GM19351 (cell line): ENCODE measurements around the gene RUNX3.

Source experiments
- ATAC-seq: cut with Tn5 transposase; IDR thresholded peaks from one replicate; pipeline ENCODE4 v1.9.1; 2021; ENCODE audit warnings: mild to moderate bottlenecking, moderate library complexity; ENCODE audit not compliant: unreplicated experiment

Gene RUNX3

DNA sequence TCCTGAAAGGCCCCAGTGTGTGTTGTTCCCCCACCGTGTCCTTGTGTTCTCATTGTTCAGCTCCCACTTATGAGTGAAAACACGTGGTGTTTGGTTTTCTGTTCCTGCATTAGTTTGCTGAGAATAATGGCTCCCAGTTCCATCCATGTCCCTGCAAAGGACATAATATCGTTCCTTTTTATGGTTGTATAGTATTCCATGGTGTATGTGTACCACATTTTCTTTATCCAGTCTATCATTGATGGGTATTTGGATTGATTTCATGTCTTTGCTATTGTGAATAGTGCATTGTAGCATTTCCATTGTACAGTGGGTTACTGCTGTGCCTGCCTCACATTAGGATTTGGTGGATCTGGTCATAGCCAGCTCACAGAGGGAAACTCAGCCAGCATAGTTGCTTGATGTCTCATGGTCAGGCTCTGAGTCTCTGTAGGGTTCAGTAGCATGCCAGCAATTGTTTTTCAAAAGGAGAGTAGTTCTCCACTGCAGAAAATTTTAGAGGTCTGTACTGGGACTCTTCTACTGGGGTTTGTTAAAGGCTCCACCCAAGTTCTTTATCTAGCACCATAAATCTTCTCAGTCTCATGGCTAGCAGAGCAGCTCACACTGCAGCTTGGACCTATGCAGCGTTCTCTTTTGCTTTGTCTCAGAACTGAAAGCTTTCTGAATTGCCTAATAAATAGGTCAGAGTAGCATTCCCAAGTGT lies 41.0 kb downstream of the RUNX3 start:
- ATAC-seq, result no peak

DNA sequence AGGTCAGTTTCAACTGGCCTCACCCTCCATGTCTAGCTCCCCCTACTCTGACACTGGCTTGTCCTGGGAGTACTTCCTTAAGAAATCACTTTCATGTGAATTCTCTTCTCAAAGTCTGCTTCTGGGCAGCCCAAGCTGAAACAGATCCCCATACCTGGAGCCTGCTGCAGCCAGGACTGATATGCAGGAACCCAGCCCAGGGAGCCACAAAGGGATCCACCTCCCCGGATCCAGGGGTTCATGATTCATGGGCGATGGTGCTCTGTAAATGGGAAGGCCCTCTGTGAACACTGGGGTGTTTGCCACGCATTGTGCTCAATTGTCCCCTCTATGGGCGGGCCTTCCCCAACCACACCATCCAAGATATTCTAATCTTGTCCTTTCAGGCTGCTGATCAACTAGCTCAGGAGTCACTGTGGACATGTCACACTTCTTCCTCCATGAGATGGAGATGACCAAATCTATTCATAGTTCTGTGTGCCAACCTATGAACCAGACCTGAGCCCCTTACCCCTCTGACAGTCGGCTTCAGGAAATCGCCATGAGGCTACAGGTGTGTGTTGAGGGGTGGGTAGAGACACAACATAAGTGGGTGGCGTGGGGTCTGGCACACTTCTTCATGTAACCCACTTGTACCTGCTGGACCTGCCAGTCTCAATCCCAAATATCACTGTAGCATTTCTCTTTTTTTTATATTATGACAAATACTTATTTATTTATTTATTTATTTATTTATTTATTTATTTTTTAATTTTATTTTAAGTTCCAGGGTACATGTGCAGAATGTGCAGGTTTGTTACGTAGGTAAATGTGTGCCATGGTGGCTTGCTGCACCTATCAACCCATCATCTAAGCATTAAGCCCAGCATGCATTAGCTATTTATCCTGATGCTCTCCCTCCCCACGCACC lies 41.8 kb downstream of the RUNX3 start:
- ATAC-seq, result no peak

DNA sequence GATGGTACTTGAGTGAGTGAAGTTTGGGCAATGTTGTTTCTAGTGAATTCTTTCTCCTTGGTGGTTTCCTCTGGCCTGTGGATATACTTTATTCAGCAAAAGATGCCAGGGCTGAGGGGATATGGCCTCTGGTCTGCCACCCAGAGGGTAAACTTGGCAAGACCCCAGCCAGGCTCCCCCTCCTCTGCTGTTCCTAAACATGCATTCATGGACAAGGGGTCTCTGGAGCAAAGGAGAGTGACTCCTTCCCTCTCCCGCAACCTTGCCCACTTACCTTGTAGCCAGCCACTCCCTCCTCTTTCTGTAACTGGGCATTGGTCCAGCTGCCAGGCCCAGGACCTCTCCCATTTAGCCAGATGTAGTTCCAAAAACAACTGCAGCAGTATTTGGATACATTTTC lies 43.8 kb downstream of the RUNX3 start:
- no peak for ATAC-seq

DNA sequence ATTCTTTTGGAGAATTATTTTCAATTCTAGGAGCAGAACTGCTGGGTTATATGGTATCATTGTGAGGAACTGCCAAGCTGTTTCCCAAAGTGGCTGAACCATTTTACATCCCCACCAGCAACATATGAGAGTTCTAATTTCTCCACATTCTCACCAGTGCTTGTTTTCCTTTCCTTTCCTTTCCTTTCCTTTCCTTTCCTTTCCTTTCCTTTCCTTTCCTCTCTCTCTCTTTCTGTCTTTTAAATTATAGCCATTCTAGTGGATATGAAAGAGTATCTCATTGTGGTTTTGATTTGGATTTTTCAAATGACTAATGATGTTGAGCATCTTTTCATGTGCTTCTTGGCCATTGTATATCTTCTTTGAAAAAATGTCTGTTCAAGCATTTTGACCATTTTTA lies 45.3 kb downstream of the RUNX3 start:
- no peak for ATAC-seq

DNA sequence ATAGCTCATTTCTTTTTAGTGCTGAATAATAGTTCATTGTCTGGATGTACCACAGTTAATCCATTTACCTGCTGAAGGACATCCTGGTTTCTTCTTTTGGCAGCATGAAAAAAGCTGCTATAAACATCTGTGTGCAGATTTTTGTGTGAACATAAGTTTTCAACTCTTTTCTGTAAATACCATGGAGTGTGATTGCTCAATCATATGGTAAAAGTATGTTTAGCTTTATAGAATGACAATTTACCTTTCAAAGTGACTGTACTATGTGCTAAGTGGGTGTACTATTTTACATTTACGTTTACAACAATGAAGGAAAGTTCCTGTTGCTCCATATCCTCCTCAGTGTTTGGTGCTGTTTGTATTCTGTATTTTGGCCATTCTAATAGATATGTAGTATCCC lies 49.0 kb downstream of the RUNX3 start:
- ATAC-seq, result no peak

DNA sequence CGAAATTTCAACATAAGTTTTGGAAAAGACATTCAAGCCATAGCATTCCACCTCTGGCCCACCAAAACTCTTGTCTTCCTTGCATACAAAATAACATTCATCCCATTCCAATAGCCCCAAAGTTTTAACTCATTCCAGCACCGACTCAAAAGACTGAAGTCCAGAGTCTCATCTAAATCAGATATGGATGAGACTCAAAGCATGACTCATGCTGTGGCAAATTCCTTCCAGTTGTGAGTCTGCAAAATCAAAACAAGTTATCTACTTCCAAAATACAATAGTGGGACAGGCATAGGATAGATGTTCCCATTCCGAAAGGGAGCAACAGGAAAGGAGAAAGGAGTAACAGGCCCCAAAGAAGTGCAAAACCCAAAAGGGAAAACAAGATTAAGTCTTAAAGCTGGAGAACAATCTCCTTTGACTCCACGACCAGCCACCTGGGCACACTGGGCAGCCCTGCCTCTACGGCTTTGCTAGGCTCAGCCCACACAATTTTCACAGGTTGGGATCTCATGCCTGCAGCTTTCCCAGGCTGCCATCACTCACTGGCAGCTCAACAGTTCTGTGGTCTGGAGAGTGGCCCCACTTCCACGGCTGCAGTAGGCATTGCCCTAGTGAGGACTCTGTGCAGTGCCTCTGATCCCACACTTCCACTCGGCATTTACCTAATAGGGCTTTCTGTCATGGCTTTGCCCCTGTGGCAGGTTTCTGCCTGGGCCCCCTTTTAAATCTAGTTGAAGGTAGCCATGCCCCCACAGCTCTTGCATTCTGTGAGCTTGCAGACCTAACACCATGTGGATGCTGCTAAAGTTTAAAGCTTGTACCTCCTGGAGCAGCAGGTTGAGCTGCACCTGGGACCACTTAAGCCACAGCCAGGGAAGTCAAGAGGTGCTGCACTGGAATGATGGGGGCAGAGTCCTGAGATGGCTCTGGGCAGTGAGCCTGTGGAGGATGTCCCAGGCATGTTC lies 51.0 kb downstream of the RUNX3 start:
- no peak for ATAC-seq

DNA sequence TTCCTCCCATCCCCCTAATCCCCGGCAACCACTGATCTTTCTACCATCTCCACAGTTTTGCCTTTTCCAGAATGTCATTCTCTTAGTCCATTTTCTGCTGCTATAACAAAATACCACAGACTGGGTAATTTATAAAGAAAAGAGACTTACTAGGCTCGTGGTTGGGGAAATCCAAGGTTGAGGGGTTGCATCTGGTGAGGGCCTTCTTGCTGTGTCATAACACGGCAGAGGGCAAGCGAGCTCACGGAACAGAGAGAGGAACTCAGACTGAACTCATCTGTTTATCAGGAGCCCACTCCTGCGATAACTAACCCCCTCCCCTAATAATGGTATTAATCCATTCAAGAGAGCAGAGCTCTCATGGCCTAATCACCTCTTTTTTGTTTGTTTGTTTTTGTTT lies 52.0 kb downstream of the RUNX3 start:
- ATAC-seq, result no peak

DNA sequence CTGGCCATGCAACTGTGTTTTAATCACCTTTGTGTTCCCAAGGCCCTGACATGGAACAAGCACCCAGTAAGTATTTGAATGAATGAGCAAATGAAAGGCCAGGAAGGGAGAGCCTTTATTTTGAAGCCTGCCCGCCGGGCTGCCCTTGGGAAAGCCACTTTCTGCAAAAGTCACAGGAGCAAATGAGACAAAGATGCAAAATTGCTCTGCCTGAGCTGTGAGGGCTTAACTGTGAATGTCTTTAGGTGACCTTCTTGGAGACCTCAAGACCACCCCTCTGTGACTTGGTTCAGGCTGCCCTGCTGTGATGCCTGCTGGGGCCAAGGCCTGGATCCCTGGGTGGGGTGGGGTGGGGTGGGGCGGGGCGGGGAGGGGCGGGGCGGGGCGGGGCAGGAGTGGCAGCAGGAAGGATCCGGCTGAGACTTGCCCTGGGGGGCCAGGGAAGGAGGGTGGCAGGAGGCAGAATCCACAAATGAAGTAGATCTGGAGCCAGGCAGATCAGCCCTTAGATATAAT lies 54.0 kb downstream of the RUNX3 start:
- no peak for ATAC-seq

DNA sequence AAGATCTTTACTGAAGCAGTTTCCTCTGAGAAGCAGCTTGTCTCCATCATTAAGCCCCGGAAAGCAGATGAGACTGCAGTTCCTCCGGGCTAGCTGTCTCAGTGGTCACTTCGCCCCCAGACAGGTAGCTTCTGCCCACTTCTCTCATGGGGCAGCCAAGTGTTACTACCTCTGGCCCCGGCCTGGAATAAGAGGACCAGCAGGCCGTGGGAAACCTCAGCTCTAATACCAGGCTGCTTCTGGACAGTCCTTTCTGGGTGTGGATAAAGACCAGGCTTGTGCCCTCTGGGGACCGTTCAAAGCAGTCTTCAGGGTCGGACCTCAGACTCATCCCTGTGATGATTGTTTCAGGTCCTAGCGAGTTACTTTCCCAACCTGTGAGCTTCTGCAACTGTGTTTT lies 54.8 kb downstream of the RUNX3 start:
- no peak for ATAC-seq

DNA sequence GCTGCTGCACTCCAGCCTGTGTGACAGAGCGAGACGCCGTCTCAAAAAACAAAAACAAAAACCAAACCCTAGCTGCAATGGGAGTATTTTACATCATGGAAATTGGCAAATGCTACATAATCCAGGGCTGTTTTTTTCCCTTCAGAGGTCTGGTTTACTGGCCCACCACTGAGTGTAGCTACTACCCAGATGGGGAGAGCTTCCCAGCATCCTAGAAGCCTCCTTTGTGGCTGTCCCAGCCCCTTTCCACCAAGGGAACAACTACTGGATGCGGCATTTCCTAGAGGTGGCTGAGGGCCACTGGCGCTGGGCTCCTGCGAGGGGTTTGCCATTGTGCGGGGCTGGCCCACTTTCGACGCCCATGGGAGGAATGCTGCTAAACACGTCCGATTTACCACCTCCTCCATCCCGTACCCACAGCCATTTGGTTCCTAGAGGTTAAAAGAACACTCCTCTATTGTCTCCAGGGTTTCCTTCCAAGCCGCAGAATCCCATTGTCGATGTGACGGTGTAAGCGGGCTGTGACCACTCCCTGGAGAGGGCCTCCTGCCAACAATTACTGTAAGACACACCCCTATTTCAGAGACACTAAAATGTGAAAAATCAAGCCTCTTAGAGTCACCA lies 55.4 kb downstream of the RUNX3 start:
- ATAC-seq, result no peak

DNA sequence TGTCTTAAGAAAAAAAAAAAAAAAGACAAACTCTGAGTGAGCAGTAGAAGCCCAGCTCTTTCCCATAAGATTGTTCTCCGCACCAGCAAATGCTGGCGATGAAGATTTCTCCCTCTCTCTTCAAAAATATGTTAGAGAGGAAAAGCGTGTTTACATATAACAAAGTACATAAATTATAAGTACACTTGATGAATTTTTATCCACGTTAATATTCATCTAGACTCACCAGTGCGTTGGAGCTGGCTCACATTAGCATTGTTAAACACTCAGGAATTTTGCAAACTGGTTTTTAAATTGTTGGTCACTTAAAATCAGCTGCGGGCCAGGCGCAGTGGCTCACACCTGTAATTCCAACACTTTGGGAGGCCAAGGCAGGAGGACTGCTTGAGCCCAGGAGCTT lies 56.0 kb downstream of the RUNX3 start:
- ATAC-seq, result no peak

DNA sequence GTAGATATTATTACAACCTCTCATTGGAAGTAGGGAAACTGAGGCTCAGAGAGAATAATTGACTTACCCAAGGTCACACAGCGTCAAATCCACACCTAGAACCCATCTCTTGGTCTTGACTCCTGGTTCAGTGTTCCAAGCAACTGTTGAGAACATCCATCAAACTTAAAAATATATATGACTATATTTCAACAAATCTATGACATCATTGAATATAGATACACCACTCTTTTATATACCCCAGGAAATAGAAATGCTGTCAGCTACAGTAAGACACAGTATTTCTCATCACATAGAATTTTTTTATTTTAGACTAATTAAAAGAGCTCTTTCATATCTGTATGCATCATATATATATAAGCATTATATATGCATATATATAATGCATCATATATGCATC lies 56.9 kb downstream of the RUNX3 start:
- no peak for ATAC-seq

DNA sequence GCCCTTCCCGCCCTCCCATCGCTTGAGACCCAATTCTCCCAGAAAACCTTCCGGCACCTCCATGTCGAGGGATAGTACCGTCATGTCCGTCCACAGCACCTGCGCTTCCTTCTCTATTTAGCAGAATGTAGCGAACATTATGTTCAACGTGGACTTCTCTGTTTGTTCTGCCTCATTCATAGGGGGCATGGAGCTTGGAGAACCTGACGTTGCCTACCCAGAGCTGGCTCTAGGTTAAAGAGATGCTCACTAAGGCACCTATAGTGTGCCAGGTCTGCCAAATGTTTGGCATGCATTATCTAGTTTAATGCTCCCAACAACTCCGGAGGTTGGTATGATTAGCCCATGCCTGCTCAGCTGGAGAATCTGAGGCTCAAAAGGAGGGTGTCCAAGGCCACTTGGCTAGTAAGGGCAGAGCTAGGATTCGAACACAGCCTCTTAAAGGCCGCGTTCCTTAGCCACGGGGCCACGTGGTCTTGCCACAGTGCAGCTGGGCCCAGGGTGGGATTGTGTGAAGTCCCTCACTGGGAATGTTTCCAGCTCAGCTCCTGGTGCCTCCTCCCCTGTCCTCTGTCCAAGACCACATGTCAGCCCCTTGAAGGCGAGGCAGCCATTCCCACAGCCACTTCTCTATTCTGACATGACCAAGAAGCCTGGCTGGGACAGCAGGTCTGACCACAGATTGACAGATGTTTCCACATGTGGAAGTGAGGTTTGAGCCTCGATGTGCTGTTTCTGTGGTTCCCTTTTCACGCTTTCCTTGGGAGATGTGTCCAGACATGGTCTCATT lies 57.8 kb downstream of the RUNX3 start:
- no peak for ATAC-seq

DNA sequence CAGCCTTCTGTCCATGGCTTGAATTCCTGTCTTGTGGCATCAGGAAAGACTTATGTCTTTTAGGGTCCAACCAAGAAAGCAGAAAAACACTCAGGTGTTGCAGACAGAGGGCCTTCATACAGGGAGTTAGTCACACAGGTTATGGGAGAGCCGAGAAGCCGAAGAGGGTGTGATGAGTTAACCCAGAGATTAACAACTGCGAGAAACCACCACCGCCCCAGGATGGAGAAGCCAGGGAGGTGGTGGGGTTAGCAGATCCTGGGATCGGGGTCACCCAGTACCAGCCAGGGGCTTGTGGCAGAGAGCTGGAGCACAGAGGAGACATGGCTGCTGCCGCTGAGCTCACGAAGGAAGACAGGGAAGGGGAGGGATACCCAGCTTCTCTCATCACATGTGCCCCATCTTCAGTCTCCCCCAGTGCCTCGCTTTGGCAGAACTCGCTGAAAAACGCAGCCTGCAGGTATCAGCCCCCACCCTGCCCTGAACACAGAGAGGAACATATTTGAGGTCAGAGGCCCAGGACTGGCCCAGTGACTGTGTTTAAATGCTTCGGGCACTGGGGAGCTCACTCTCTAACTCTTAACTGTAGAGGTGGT lies 58.7 kb downstream of the RUNX3 start:
- ATAC-seq, result no peak

DNA sequence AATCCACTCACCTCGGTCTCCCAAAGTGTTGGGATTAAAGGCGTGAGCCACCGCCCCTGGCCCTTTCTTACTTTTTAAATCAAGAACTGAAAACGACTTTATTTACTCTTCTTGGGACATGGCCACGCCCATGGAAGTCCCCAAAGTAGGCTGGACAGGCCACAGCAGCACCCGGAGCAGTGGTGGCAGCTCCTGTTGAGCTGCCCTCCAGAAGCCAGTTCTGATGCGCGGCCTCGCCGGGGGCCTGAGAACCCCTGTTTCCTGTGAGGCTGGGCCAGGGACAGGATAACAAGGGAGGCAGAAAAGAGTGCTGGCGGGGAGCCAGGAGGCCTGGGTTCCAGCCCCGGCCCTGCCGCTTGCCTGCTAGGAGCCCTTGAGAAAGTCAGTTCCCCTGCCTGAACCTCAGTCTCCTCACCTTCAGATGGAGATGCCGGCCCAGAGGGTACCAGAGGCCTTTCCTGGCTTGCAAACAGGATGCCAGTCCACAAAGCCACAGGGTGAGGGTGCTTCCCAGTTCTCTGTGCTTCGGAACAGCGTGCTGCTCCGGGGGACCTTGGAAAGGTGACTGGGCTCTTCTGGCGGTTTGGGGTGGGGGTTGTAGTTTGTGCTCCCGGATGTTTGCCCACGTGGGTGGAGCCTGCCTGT lies 59.4 kb downstream of the RUNX3 start:
- no peak for ATAC-seq

DNA sequence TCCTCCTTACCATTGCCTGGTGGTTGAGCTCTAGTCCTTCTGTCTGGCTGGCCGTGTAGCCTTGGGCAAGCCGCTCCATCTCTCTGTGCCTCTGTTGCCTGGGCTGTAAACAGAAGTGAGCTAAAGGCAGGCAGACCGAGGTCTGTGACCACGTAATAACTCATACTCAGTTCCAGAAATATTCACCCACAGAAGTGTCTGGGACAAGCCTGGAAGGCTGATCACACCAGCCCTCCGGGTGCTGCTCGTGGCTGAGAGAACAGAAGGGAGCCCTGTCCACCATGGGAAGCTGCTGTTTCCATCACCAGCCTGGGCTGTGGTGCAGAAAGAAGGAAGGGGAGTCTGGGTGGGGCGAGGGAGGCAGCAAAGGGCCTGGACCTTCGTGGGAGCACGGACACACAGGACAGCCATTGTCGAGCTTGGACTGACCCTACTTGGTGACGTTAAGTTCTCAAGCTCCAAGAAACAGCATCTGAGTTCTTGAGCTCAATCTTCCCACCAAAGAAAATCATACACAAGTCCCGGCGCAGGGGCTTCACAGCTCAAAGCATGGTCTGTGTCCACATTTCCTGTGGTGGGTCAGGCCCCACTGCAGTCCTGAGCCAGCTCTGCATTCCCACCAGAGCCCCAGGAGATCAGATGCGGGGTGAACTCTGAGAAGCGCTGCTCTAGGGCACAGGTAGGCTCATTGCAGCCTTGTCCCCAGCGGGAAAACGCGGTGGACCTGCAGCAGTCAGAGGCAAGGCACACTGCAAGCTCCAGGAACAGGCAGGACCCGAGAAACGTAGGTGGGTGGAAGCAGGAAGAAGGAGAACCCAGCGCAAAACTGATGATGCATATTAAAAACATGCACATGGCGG lies 61.8 kb downstream of the RUNX3 start:
- ATAC-seq, result no peak

DNA sequence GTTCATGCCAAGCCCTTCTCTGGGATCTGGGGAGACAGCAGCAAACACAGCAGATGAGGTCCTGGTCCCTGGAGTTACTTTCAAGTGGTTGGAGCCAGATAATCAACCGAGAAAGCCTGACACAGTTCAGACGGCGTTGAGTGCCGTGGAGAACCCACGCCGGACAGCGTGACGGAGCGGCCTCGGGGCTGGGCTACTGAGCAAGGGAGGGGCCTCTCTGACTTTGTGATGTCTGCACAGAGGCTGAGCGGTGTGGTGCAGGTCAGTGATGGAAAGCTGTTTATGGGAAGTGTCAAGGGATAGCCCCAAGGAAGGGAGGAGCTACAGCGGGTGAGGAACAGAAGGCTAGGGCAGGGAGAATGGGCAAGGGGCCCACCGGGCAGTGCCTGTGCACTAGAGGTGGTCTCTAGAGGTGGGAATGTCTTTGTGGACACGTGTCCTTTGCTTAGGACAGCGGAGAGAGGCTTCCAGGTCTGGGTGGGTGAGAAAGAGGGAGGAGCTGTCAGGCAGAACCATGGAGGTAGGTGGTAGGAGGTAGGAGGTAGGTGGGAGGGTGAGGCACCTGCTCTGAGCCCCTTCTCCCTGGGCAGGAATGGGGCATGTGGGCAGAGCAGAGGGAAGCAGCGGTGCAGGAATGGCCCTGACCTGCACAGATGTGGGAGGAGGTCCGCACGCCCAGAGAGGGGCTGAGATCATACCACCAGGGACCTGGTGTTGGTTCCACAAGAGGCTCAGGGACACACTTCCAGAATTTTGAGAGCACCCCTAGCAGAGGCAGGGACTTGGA lies 62.8 kb downstream of the RUNX3 start:
- ATAC-seq, result no peak
